PC-3 (cell line): ENCODE measurements around the gene CCDC60.

Experiments
- EZH2 ChIP-seq: fragments of 300-600 bp; sonication (generic); IDR thresholded peaks from one replicate; pipeline ENCODE4 v1.6.1; 2017; ENCODE audit warnings: antibody characterized with exemption, mild to moderate bottlenecking, low read length; ENCODE audit not compliant: unreplicated experiment
- EZH2phosphoT487 ChIP-seq: fragments of 300-600 bp; sonication (generic); IDR thresholded peaks from 2 replicates; pipeline ENCODE4 v1.6.1; 2018; ENCODE audit warnings: mild to moderate bottlenecking, antibody characterized with exemption, low read length, borderline replicate concordance
- TF ChIP-seq, protein P1 (sequence below): fragments of 300-600 bp; sonication (generic); conservative IDR thresholded peaks from 2 replicates; pipeline ENCODE4 v1.5.1; 2017; ENCODE audit warnings: antibody characterized with exemption, low read depth, mild to moderate bottlenecking, low read length

- TF ChIP-seq, protein P1, sequence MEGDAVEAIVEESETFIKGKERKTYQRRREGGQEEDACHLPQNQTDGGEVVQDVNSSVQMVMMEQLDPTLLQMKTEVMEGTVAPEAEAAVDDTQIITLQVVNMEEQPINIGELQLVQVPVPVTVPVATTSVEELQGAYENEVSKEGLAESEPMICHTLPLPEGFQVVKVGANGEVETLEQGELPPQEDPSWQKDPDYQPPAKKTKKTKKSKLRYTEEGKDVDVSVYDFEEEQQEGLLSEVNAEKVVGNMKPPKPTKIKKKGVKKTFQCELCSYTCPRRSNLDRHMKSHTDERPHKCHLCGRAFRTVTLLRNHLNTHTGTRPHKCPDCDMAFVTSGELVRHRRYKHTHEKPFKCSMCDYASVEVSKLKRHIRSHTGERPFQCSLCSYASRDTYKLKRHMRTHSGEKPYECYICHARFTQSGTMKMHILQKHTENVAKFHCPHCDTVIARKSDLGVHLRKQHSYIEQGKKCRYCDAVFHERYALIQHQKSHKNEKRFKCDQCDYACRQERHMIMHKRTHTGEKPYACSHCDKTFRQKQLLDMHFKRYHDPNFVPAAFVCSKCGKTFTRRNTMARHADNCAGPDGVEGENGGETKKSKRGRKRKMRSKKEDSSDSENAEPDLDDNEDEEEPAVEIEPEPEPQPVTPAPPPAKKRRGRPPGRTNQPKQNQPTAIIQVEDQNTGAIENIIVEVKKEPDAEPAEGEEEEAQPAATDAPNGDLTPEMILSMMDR: no peak
- no peak for TF ChIP-seq EZH2
- TF ChIP-seq EZH2phosphoT487: no peak
Measured at GRCh38 chr12:119373666-119374065, 39.1 kb downstream of the CCDC60 start.
